HepG2 (cell line): Measurements from ENCODE around the gene RAPGEF5. TPM values are rescaled to one million over a fixed set of nuclear protein-coding genes. Genes with fewer than 3 reads are reported as not detected.

Source experiments
- ATAC-seq: fragments of 200-7000 bp; cut with Tn5 transposase; 3 replicates; pipeline ENCODE4 v1.9.1; 2020; ENCODE audit warnings: mild to moderate bottlenecking, moderate library complexity
- BruUV-seq: library from RNA; stranded (reverse); fragments of 400-500 nt; replicated peaks from 2 replicates; lab custom pipeline; 2021; lab: Mats Ljungman, UMichigan
- CTCF ChIA-PET: fragments of 300-600 bp; formaldehyde crosslinking; extraction: SDS; loops from one replicate; lab custom pipeline; 2021; ENCODE audit warnings: low total read pairs, inconsistent platforms, low intra/inter-chr PET ratio; lab: Yijun Ruan, JAX
- POLR2A ChIA-PET: fragments of 350-600 bp; sonication (Branson Sonifier 250); formaldehyde crosslinking; loops from one replicate; lab custom pipeline; 2020; ENCODE audit warnings: antibody characterized with exemption, inconsistent platforms; lab: Yijun Ruan, JAX
- DNase-seq: peaks from one replicate; pipeline ENCODE4 v3.0.0-alpha.2; 2015; ENCODE audit warnings: low spot score
- FAIRE-seq: peaks from 3 replicates; lab custom pipeline; 2011; peaks lifted over from hg19 to GRCh38; lab: Jason Lieb, UNC
- H2AFZ ChIP-seq: one replicate; pipeline ENCODE4 v1.6.1; 2011; ENCODE audit warnings: low read length, inconsistent platforms
- H3K27ac ChIP-seq: fragments of 300-600 bp; 3 replicates; pipeline ENCODE4 v1.8.0; 2011; ENCODE audit warnings: mixed run types, mild to moderate bottlenecking, mixed read lengths, low read length, inconsistent platforms; ENCODE audit not compliant: insufficient read depth; ENCODE audit errors: extremely low read length
- H3K27me3 ChIP-seq, 2 experiments: fragments of 200-600 bp in 1 of 2; 2 replicates in 1 of 2; 3 replicates in 1 of 2; pipeline versions ENCODE4 v1.6.0 to v1.8.0; 2011; ENCODE audit warnings: low read length in 2 of 2, mild to moderate bottlenecking in 2 of 2, moderate library complexity in 2 of 2, inconsistent platforms in 1 of 2; ENCODE audit not compliant: insufficient read depth in 2 of 2, control insufficient read depth in 1 of 2
- H3K36me3 ChIP-seq, 2 experiments: fragments of 200-600 bp in 1 of 2; replicated peaks in 1 of 2; 2 replicates in 1 of 2; 3 replicates in 1 of 2; pipeline versions ENCODE4 v1.5.1 to v1.8.0; 2011; ENCODE audit warnings: low read length in 2 of 2, inconsistent platforms in 1 of 2; ENCODE audit not compliant: insufficient read depth in 2 of 2, control insufficient read depth in 1 of 2
- H3K4me1 ChIP-seq: 2 replicates; pipeline ENCODE4 v1.5.1; 2012; ENCODE audit warnings: low read length, inconsistent platforms; ENCODE audit not compliant: insufficient read depth
- H3K4me2 ChIP-seq: 2 replicates; pipeline ENCODE4 v1.6.0; 2011; ENCODE audit warnings: low read depth, low read length, inconsistent platforms
- H3K4me3 ChIP-seq, 3 experiments: fragments of 200-600 bp in 1 of 3; sonication (generic), shearing (Covaris generic) in 1 of 3; replicated peaks in 1 of 3; 2 replicates each; pipeline ENCODE4 v1.5.1; 2011 to 2016; ENCODE audit warnings: low read length in 3 of 3, inconsistent platforms in 2 of 3, low read depth in 2 of 3, mild to moderate bottlenecking in 2 of 3, control low read depth in 1 of 3, mixed read lengths in 1 of 3; ENCODE audit not compliant: insufficient read depth in 1 of 3
- H3K79me2 ChIP-seq: one replicate; pipeline ENCODE4 v1.6.1; 2011; ENCODE audit warnings: low read length, inconsistent platforms; ENCODE audit not compliant: insufficient read depth
- H3K9ac ChIP-seq: 2 replicates; pipeline ENCODE4 v1.6.0; 2011; ENCODE audit warnings: mild to moderate bottlenecking, low read depth, low read length, inconsistent platforms; ENCODE audit not compliant: insufficient read depth
- H3K9me3 ChIP-seq: 2 replicates; pipeline ENCODE4 v1.5.1; 2012; ENCODE audit warnings: mild to moderate bottlenecking, low read length
- H4K20me1 ChIP-seq: 2 replicates; pipeline ENCODE4 v1.6.0; 2011; ENCODE audit warnings: inconsistent platforms, mild to moderate bottlenecking, low read length, moderate library complexity; ENCODE audit not compliant: insufficient read depth
- ETV6 ChIP-seq: sonication (generic); formaldehyde crosslinking; conservative IDR thresholded peaks from 2 replicates; pipeline ENCODE4 v1.4.0; 2020; ENCODE audit warnings: missing genetic modification reagents
- FOXA1 ChIP-seq, 2 experiments: fragments of 450-650 bp in 1 of 2; sonication (generic) in 1 of 2; formaldehyde crosslinking in 1 of 2; IDR thresholded peaks; 2 replicates each; pipeline versions ENCODE4 v1.4.0 to v1.6.1; 2016 to 2020; ENCODE audit warnings: missing genetic modification reagents in 1 of 2
- FOXA3 ChIP-seq: IDR thresholded peaks from 2 replicates; pipeline ENCODE4 v1.6.1; 2016; ENCODE audit warnings: missing genetic modification reagents, missing compliant biosample characterization
- HNF4A ChIP-seq: sonication (generic); formaldehyde crosslinking; IDR thresholded peaks from 2 replicates; pipeline ENCODE4 v1.4.0; 2020; ENCODE audit warnings: missing genetic modification reagents
- ISL2 ChIP-seq: sonication (generic); formaldehyde crosslinking; IDR thresholded peaks from 2 replicates; pipeline ENCODE4 v1.5.0; 2020; ENCODE audit warnings: missing genetic modification reagents
- JUND ChIP-seq: sonication (generic); formaldehyde crosslinking; IDR thresholded peaks from 2 replicates; pipeline ENCODE4 v1.8.0; 2022; ENCODE audit warnings: mild to moderate bottlenecking, missing genetic modification reagents
- LCORL ChIP-seq, 2 experiments: fragments of 450-650 bp in 1 of 2; sonication (generic) in 1 of 2; formaldehyde crosslinking in 1 of 2; IDR thresholded peaks; 2 replicates each; pipeline versions ENCODE4 v1.5.0 to v1.6.1; 2017 to 2020; ENCODE audit warnings: antibody characterized with exemption in 1 of 2, missing genetic modification reagents in 1 of 2
- MLX ChIP-seq: IDR thresholded peaks from 2 replicates; pipeline ENCODE4 v1.6.1; 2016
- NR2F1 ChIP-seq, 2 experiments: fragments of 450-650 bp in 1 of 2; formaldehyde crosslinking in 1 of 2; IDR thresholded peaks; 2 replicates each; pipeline versions ENCODE4 v1.5.0 to v1.6.1; 2016 to 2020; ENCODE audit warnings: mild to moderate bottlenecking in 1 of 2, missing compliant biosample characterization in 1 of 2, missing genetic modification reagents in 1 of 2, moderate library complexity in 1 of 2
- NR2F6 ChIP-seq, 2 experiments: IDR thresholded peaks; 2 replicates each; pipeline ENCODE4 v1.6.1; 2016; ENCODE audit warnings: antibody characterized with exemption in 1 of 2, mild to moderate bottlenecking in 1 of 2
- PPARG ChIP-seq: conservative IDR thresholded peaks from 2 replicates; pipeline ENCODE4 v1.6.1; 2016; ENCODE audit warnings: missing biosample characterization, missing genetic modification reagents
- RARA ChIP-seq: IDR thresholded peaks from 2 replicates; pipeline ENCODE4 v1.6.1; 2016; ENCODE audit warnings: missing genetic modification reagents, missing compliant biosample characterization
- SIX1 ChIP-seq: sonication (generic); formaldehyde crosslinking; IDR thresholded peaks from 2 replicates; pipeline ENCODE4 v1.4.0; 2020; ENCODE audit warnings: missing genetic modification reagents, borderline replicate concordance
- SOX13 ChIP-seq, 3 experiments: fragments of 450-650 bp in 1 of 3; sonication (generic) in 1 of 3; formaldehyde crosslinking in 1 of 3; IDR thresholded peaks in 2 of 3; conservative IDR thresholded peaks in 1 of 3; 2 replicates each; pipeline versions ENCODE4 v1.5.0 to v1.6.1; 2016 to 2020; ENCODE audit warnings: antibody characterized with exemption in 1 of 3, mild to moderate bottlenecking in 1 of 3, missing compliant biosample characterization in 1 of 3, missing genetic modification reagents in 1 of 3, moderate library complexity in 1 of 3
- TBX2 ChIP-seq: sonication (generic); formaldehyde crosslinking; IDR thresholded peaks from 2 replicates; pipeline ENCODE4 v1.5.0; 2020; ENCODE audit warnings: missing genetic modification reagents, mild to moderate bottlenecking, borderline replicate concordance
- TCF7 ChIP-seq: sonication (generic); IDR thresholded peaks from 2 replicates; pipeline ENCODE4 v1.6.1; 2016; ENCODE audit warnings: antibody characterized with exemption, low read depth
- ZBTB20 ChIP-seq: sonication (generic); formaldehyde crosslinking; IDR thresholded peaks from 2 replicates; pipeline ENCODE4 v1.8.1; 2023; ENCODE audit warnings: missing genetic modification reagents, low read depth, mild to moderate bottlenecking, borderline replicate concordance
- ZFX ChIP-seq: sonication (generic); formaldehyde crosslinking; IDR thresholded peaks from 2 replicates; pipeline ENCODE4 v1.4.0; 2020; ENCODE audit warnings: mild to moderate bottlenecking, low read depth, missing genetic modification reagents, moderate library complexity
- ZNF547 ChIP-seq: sonication (generic); formaldehyde crosslinking; IDR thresholded peaks from 2 replicates; pipeline ENCODE4 v1.5.1; 2020; ENCODE audit warnings: mild to moderate bottlenecking, missing genetic modification reagents
- ZNF644 ChIP-seq: IDR thresholded peaks from 2 replicates; pipeline ENCODE4 v1.6.1; 2016; ENCODE audit warnings: low read depth
- ZNF672 ChIP-seq: sonication (generic); formaldehyde crosslinking; IDR thresholded peaks from 2 replicates; pipeline ENCODE4 v1.8.1; 2022; ENCODE audit warnings: missing genetic modification reagents
- ZNF788 ChIP-seq: sonication (generic); formaldehyde crosslinking; IDR thresholded peaks from 2 replicates; pipeline ENCODE4 v1.5.0; 2020; ENCODE audit warnings: mild to moderate bottlenecking, missing genetic modification reagents, borderline replicate concordance
- WGBS: methylation state at CpG from one replicate; pipeline ENCODE4 v1.1.6; 2017; ENCODE audit warnings: low lambda C conversion rate; 5-methylcytosine and 5-hydroxymethylcytosine counted together
- in situ Hi-C: cut with HindIII; loops from 2 replicates; pipeline ENCODE4 v1.10.0; 2017; ENCODE audit warnings: low pct_unique_long_range_greater_than_20kb; ENCODE audit not compliant: extremely low pct_ligation_motif_present
- intact Hi-C: fragments of 100-400 bp; cut with micrococcal nuclease; formaldehyde crosslinking; loops from one replicate; pipeline ENCODE4 v1.10.0; 2022; ENCODE audit not compliant: unreplicated experiment
- polyA plus RNA-seq, 8 experiments: library from polyadenylated mRNA; depleted of rRNA in 3 of 8; stranded (reverse) in 7 of 8; unstranded in 1 of 8; fragments of >200 nt; fragmentation: Illumina TruSeq in 4 of 8; extraction: Trizol in 4 of 8; gene quantifications; 2 replicates each; pipeline versions ENCODE4 v1.2.1 to v1.2.3, GENCODE V29; 2011 to 2016; ENCODE audit warnings: low read depth in 4 of 8, missing spikeins in 1 of 8, mixed read lengths in 1 of 8; ENCODE audit not compliant: insufficient read depth in 1 of 8
- total RNA-seq, 5 experiments: library from RNA; depleted of rRNA; stranded (reverse); fragments of >200 nt; fragmentation: Illumina TruSeq; extraction: Trizol; gene quantifications; 2 replicates each; pipeline ENCODE4 v1.2.3, GENCODE V29; 2016; ENCODE audit warnings: low read depth in 1 of 5

The RAPGEF5 gene
- total and polyA plus RNA-seq, 2 of the 13 experiments (the other 11 are each of a cell fraction or from before 2014, with no cell fraction given) = 17.1 to 23.4 TPM

GRCh38 chr7:22351329-22351692, 5.6 kb downstream of the RAPGEF5 start (continued):
- TF ChIP-seq HNF4A (CRISPR knock-in tag) (peak; percentile 29; the same call in 1 of the 2 replicates), SIX1 (CRISPR knock-in tag) (peak; percentile 66; the same call in 1 of the 2 replicates), TBX2 (CRISPR knock-in tag) (peak; percentile 7; the same call in 1 of the 2 replicates), ZNF788 (CRISPR knock-in tag) (no peak), ZBTB20 (peak; percentile 86; the same call in 1 of the 2 replicates), ZNF547 (no peak)

- ATAC-seq (peak; percentile 88), FAIRE-seq (peak; percentile 48), DNase-seq (peak; percentile 90)
- peaks cover 26% of the 10 kb centered on the region for H4K20me1 ChIP-seq
- H3K4me2 ChIP-seq = peak overlapping the region; percentile 71
- CTCF ChIA-PET = no interaction called here
- POLR2A ChIA-PET = interaction anchor here (0.6 to 1.8 kb wide), 5 partner anchors 8 to 749 kb away, joined by 3 to 9 read pairs (median 7); no protein-coding TSS in a partner anchor
- no peak overlapping the region for H2AFZ ChIP-seq
- H3K4me3 ChIP-seq = peak overlapping the region in 2 of 3 experiments; percentile 14 to 39; a peak in 2 of 6 replicates
- 11% methylated on average over 2 of the region's 2 CpGs for WGBS
- in situ Hi-C loops (loop anchor here (5.0 kb wide), 1 partner anchor 92 kb away; no protein-coding TSS in a partner anchor), intact Hi-C loops (loop anchor here (1.0 to 2.0 kb wide), 2 partner anchors 9 to 28 kb away; no protein-coding TSS in a partner anchor)
- no peaks in the 10 kb centered on the region for H3K27me3 ChIP-seq
- H3K9me3 ChIP-seq = no peaks in the 10 kb centered on the region
- BruUV-seq = no TSS peak
- H3K27ac ChIP-seq = peak overlapping the region; percentile 69
- H3K9ac ChIP-seq = peak overlapping the region; percentile 45
- H3K4me1 ChIP-seq = peaks cover 100% of the 10 kb centered on the region
- H3K79me2 ChIP-seq = peaks cover 100% of the 10 kb centered on the region
- H3K36me3 ChIP-seq = peaks cover 0 to 4% of the 10 kb centered on the region in 2 experiments; a peak in 1 of 5 replicates
- peak in 1 of 2 experiments; percentile 56; a peak in 1 of 4 replicates for TF ChIP-seq NR2F1 (CRISPR knock-in tag; IDR thresholded peaks at IDR 0.05)
- peak; percentile 82 for TF ChIP-seq PPARG (CRISPR knock-in tag)
- TF ChIP-seq ZFX = 0 out of 2 replicates have a peak, but pooled peaks have one; percentile 26
- TF ChIP-seq LCORL (IDR thresholded peaks at IDR 0.05) = peak; percentile 43; the same call in 1 of the 2 replicates
- no peak for TF ChIP-seq LCORL (CRISPR knock-in tag; IDR thresholded peaks at IDR 0.05)
- peak; percentile 83 for TF ChIP-seq JUND (CRISPR knock-in tag)
- TF ChIP-seq RARA (CRISPR knock-in tag) = peak; percentile 57
- no peak for TF ChIP-seq ETV6 (CRISPR knock-in tag)
- TF ChIP-seq FOXA3 (CRISPR knock-in tag) = peak; percentile 41; the same call in 1 of the 2 replicates
- 0 out of 2 replicates have a peak, but pooled peaks have one; percentile 18 for TF ChIP-seq FOXA1 (IDR thresholded peaks at IDR 0.05)
- TF ChIP-seq FOXA1 (CRISPR knock-in tag; IDR thresholded peaks at IDR 0.05) = no peak
- TF ChIP-seq ISL2 (CRISPR knock-in tag) = 0 out of 2 replicates have a peak, but pooled peaks have one; percentile 14
- TF ChIP-seq NR2F6 (IDR thresholded peaks at IDR 0.05) = no peak
- 0 out of 2 replicates have a peak, but pooled peaks have one; percentile 19 for TF ChIP-seq NR2F6 (CRISPR knock-in tag; IDR thresholded peaks at IDR 0.05)
- TF ChIP-seq ZNF644 (CRISPR knock-in tag) = peak; percentile 82; the same call in 1 of the 2 replicates
- TF ChIP-seq SOX13 (IDR thresholded peaks at IDR 0.05) = no peak
- peak in 1 of 2 experiments; percentile 66; a peak in 1 of 4 replicates for TF ChIP-seq SOX13 (CRISPR knock-in tag; conservative IDR thresholded peaks at IDR 0.05 in 1 of 2, IDR thresholded peaks at IDR 0.05 in 1 of 2)
- no peak for TF ChIP-seq ZNF672 (CRISPR knock-in tag)
- peak; percentile 58 for TF ChIP-seq TCF7
- peak; percentile 48; the same call in 1 of the 2 replicates for TF ChIP-seq MLX (CRISPR knock-in tag)
Observed at GRCh38 chr7:22350466-22351328, 6.3 kb downstream of the RAPGEF5 start.
